BLaER1 treated with 17β-estradiol and CSF1 and Interleukin-3, amounts not matched to agents 10 nM and 100 nM (cell line): ENCODE measurements around the gene KIF19.

Experiments used
- H3K27ac ChIP-seq, 11 experiments: shearing (Covaris generic); formaldehyde crosslinking; 2 replicates each; pipeline ENCODE4 v1.8.1; 2022
- H3K27me3 ChIP-seq, 11 experiments: shearing (Covaris generic); formaldehyde crosslinking; 2 replicates each; pipeline ENCODE4 v1.8.1; 2022
- H3K36me3 ChIP-seq, 11 experiments: shearing (Covaris generic); formaldehyde crosslinking; 2 replicates each; pipeline ENCODE4 v1.8.1; 2022
- H3K4me1 ChIP-seq, 10 experiments: shearing (Covaris generic); formaldehyde crosslinking; 2 replicates each; pipeline ENCODE4 v1.8.1; 2022
- H3K4me2 ChIP-seq, 11 experiments: shearing (Covaris generic); formaldehyde crosslinking; 2 replicates each; pipeline ENCODE4 v1.8.1; 2022
- H3K4me3 ChIP-seq, 10 experiments: shearing (Covaris generic); formaldehyde crosslinking; 2 replicates each; pipeline ENCODE4 v1.8.1; 2022
- H3K9ac ChIP-seq, 11 experiments: shearing (Covaris generic); formaldehyde crosslinking; 2 replicates each; pipeline ENCODE4 v1.8.1; 2022
- H3K9me3 ChIP-seq, 11 experiments: shearing (Covaris generic); formaldehyde crosslinking; replicated peaks in 1 of 11; 2 replicates each; pipeline ENCODE4 v1.8.1; 2022
- H4K20me1 ChIP-seq, 11 experiments: shearing (Covaris generic); formaldehyde crosslinking; 2 replicates each; pipeline ENCODE4 v1.8.1; 2022
- Cebpa-rat ChIP-seq, 11 experiments: shearing (Covaris generic); IDR thresholded peaks; 2 replicates each; pipeline ENCODE4 v1.8.1; 2022

Gene KIF19

GRCh38 chr17:74373838-74374606, 48.0 kb downstream of the KIF19 start:
- Histone ChIP-seq H3K27me3 (no peaks in the 10 kb centered on the region), H3K4me1 (peaks cover 17 to 73% (median 65%) of the 10 kb centered on the region in 10 experiments)

GRCh38 chr17:74374858-74375257, 48.8 kb downstream of the KIF19 start:
- no peaks in the 10 kb centered on the region for H3K27me3 ChIP-seq
- peak overlapping the region in 10 of 11 experiments; percentile 2 to 65 (median 52); a peak in 17 of 22 replicates for H3K27ac ChIP-seq

More at GRCh38 chr17:74373838-74374606, 48.0 kb downstream of the KIF19 start:
- Histone ChIP-seq H3K4me2 (peak overlapping the region in 10 of 11 experiments; percentile 38 to 71 (median 56); a peak in 19 of 22 replicates), H3K36me3 (no peaks in the 10 kb centered on the region), H3K4me3 (no peak overlapping the region), H4K20me1 (peaks cover 0 to 1% (median 0%) of the 10 kb centered on the region in 11 experiments; a peak in 3 of 22 replicates), H3K9me3 (0 out of 22 replicates have a peak, but pooled peaks cover 0 to 8% (median 0%) of the 10 kb centered on the region in 11 experiments), H3K27ac (peak overlapping the region in 8 of 11 experiments; percentile 2 to 65 (median 48); a peak in 13 of 22 replicates), H3K9ac (peak overlapping the region in 3 of 11 experiments; percentile 1 to 10 (median 5); a peak in 3 of 22 replicates)
- TF ChIP-seq Cebpa-rat (IDR thresholded peaks at IDR 0.05) = no peak

GRCh38 chr17:74379495-74380085, 53.6 kb downstream of the KIF19 start:
- Histone ChIP-seq H3K4me1 (peaks cover 19 to 78% (median 65%) of the 10 kb centered on the region in 10 experiments), H3K4me3 (peak overlapping the region in 7 of 10 experiments; percentile 11 to 51 (median 29); a peak in 10 of 20 replicates), H3K27ac (peak overlapping the region in 9 of 11 experiments; percentile 20 to 70 (median 50); a peak in 16 of 22 replicates), H3K4me2 (peak overlapping the region; percentile 87 to 98 (median 93)), H3K36me3 (no peaks in the 10 kb centered on the region), H4K20me1 (no peaks in the 10 kb centered on the region), H3K9ac (peak overlapping the region; percentile 33 to 71 (median 56); a peak in 19 of 22 replicates), H3K9me3 (no peaks in the 10 kb centered on the region), H3K27me3 (no peaks in the 10 kb centered on the region; a peak in 1 of 22 replicates)
- no peak for TF ChIP-seq Cebpa-rat (IDR thresholded peaks at IDR 0.05)

More at GRCh38 chr17:74374858-74375257, 48.8 kb downstream of the KIF19 start:
- H3K4me2 ChIP-seq = peak overlapping the region; percentile 3 to 71 (median 52); a peak in 20 of 22 replicates
- no peak for TF ChIP-seq Cebpa-rat (IDR thresholded peaks at IDR 0.05)
- no peak overlapping the region for H3K4me3 ChIP-seq
- H4K20me1 ChIP-seq = no peaks in the 10 kb centered on the region
- H3K9ac ChIP-seq = no peak overlapping the region; a peak in 1 of 22 replicates
- H3K4me1 ChIP-seq = peaks cover 17 to 73% (median 65%) of the 10 kb centered on the region in 10 experiments
- 0 out of 22 replicates have a peak, but pooled peaks cover 0 to 8% (median 0%) of the 10 kb centered on the region in 11 experiments for H3K9me3 ChIP-seq
- H3K36me3 ChIP-seq = no peaks in the 10 kb centered on the region

GRCh38 chr17:74380086-74380958, 54.3 kb downstream of the KIF19 start:
- H3K27ac ChIP-seq = peak overlapping the region in 9 of 11 experiments; percentile 20 to 70 (median 50); a peak in 15 of 22 replicates
- no peaks in the 10 kb centered on the region for H4K20me1 ChIP-seq
- peak overlapping the region; percentile 33 to 71 (median 55); a peak in 18 of 22 replicates for H3K9ac ChIP-seq
- no peaks in the 10 kb centered on the region for H3K36me3 ChIP-seq
- no peak for TF ChIP-seq Cebpa-rat (IDR thresholded peaks at IDR 0.05)
- H3K27me3 ChIP-seq = no peaks in the 10 kb centered on the region; a peak in 1 of 22 replicates
- peak overlapping the region; percentile 87 to 98 (median 93) for H3K4me2 ChIP-seq
- H3K9me3 ChIP-seq = no peaks in the 10 kb centered on the region
- H3K4me3 ChIP-seq = peak overlapping the region in 7 of 10 experiments; percentile 11 to 51 (median 29); a peak in 10 of 20 replicates
- H3K4me1 ChIP-seq = peaks cover 16 to 78% (median 59%) of the 10 kb centered on the region in 10 experiments

GRCh38 chr17:74380959-74381808, 55.2 kb downstream of the KIF19 start:
- no peaks in the 10 kb centered on the region; a peak in 1 of 22 replicates for H3K27me3 ChIP-seq
- H4K20me1 ChIP-seq = no peaks in the 10 kb centered on the region
- no peak for TF ChIP-seq Cebpa-rat (IDR thresholded peaks at IDR 0.05)
- no peaks in the 10 kb centered on the region for H3K9me3 ChIP-seq
- peaks cover 20 to 76% (median 55%) of the 10 kb centered on the region in 10 experiments for H3K4me1 ChIP-seq
- no peak overlapping the region for H3K27ac ChIP-seq
- no peak overlapping the region for H3K9ac ChIP-seq
- peak overlapping the region in 8 of 11 experiments; percentile 87 to 98 (median 93); a peak in 8 of 22 replicates for H3K4me2 ChIP-seq
- no peaks in the 10 kb centered on the region for H3K36me3 ChIP-seq
- H3K4me3 ChIP-seq = no peak overlapping the region

GRCh38 chr17:74383141-74383540, 57.1 kb downstream of the KIF19 start:
- no peaks in the 10 kb centered on the region for H3K36me3 ChIP-seq
- 0 out of 22 replicates have a peak overlapping the region, but pooled peaks of 1 of the 11 experiments have one; percentile 15 for H3K4me2 ChIP-seq
- no peaks in the 10 kb centered on the region; a peak in 1 of 22 replicates for H3K27me3 ChIP-seq
- no peaks in the 10 kb centered on the region for H4K20me1 ChIP-seq
- H3K9ac ChIP-seq = no peak overlapping the region
- no peak overlapping the region for H3K4me3 ChIP-seq
- peak in 1 of 11 experiments; percentile 13; a peak in 2 of 22 replicates for TF ChIP-seq Cebpa-rat (IDR thresholded peaks at IDR 0.05)
- H3K27ac ChIP-seq = no peak overlapping the region
- peaks cover 24 to 59% (median 38%) of the 10 kb centered on the region in 10 experiments for H3K4me1 ChIP-seq
- H3K9me3 ChIP-seq = no peaks in the 10 kb centered on the region

- Histone ChIP-seq H3K27me3 (no peaks in the 10 kb centered on the region; a peak in 1 of 22 replicates), H3K4me3 (no peak overlapping the region), H3K36me3 (no peaks in the 10 kb centered on the region), H3K9me3 (no peaks in the 10 kb centered on the region), H3K27ac (no peak overlapping the region), H3K4me1 (peaks cover 4 to 39% (median 20%) of the 10 kb centered on the region in 10 experiments), H4K20me1 (no peaks in the 10 kb centered on the region), H3K4me2 (0 out of 22 replicates have a peak overlapping the region, but pooled peaks of 3 of the 11 experiments have one; percentile 6 to 33 (median 10)), H3K9ac (no peak overlapping the region)
- no peak for TF ChIP-seq Cebpa-rat (IDR thresholded peaks at IDR 0.05)
Measured at GRCh38 chr17:74385201-74385600, 59.2 kb downstream of the KIF19 start.
